WTC11 (cell line): ENCODE results near the gene NCKAP5L. TPM values are rescaled to one million over a fixed set of nuclear protein-coding genes. Genes with fewer than 3 reads are reported as not detected.

Source experiments
- ATAC-seq: fragments of 200-7000 bp; cut with Tn5 transposase; 2 replicates; pipeline ENCODE4 v1.10.0; 2021; ENCODE audit warnings: mild to moderate bottlenecking, moderate library complexity
- CTCF ChIA-PET: fragments of 300-600 bp; sonication (Branson Sonifier 250); formaldehyde crosslinking; loops from one replicate; lab custom pipeline; 2021; ENCODE audit warnings: antibody characterized with exemption; lab: Charles Lee
- POLR2A ChIA-PET: fragments of 350-600 bp; sonication (Branson Sonifier 250); formaldehyde crosslinking; loops from one replicate; lab custom pipeline; 2021; ENCODE audit warnings: antibody characterized with exemption; lab: Charles Lee
- DNase-seq: peaks from one replicate; pipeline ENCODE4 v3.0.0; 2021; ENCODE audit warnings: low spot score
- H3K27ac Mint-ChIP-seq: 2 replicates; pipeline ENCODE4 v1.8.0; 2021; ENCODE audit warnings: mixed read lengths
- H3K27me3 Mint-ChIP-seq: 2 replicates; pipeline ENCODE4 v1.8.0; 2021; ENCODE audit warnings: low read depth, mild to moderate bottlenecking, moderate library complexity, mixed read lengths
- H3K36me3 Mint-ChIP-seq: 2 replicates; pipeline ENCODE4 v1.8.0; 2021; ENCODE audit warnings: mixed read lengths
- H3K4me1 Mint-ChIP-seq: 2 replicates; pipeline ENCODE4 v1.8.0; 2022; ENCODE audit warnings: mixed read lengths
- H3K4me3 Mint-ChIP-seq: 2 replicates; pipeline ENCODE4 v1.8.0; 2021; ENCODE audit warnings: mild to moderate bottlenecking, moderate library complexity, mixed read lengths
- H3K9me3 Mint-ChIP-seq: 2 replicates; pipeline ENCODE4 v1.8.0; 2021; ENCODE audit warnings: mixed read lengths
- ELF4 ChIP-seq: sonication (generic); formaldehyde crosslinking; IDR thresholded peaks from 2 replicates; pipeline ENCODE4 v1.8.1; 2022; ENCODE audit warnings: low read depth, mild to moderate bottlenecking, moderate library complexity, missing genetic modification reagents
- FOXP1 ChIP-seq: sonication (generic); formaldehyde crosslinking; IDR thresholded peaks from 2 replicates; pipeline ENCODE4 v1.8.0; 2022; ENCODE audit warnings: missing genetic modification reagents, mild to moderate bottlenecking, moderate library complexity, borderline replicate concordance
- GTF2I ChIP-seq: fragments of 250-450 bp; sonication (Bioruptor Pico); conservative IDR thresholded peaks from 2 replicates; pipeline ENCODE4 v1.4.0; 2021; ENCODE audit warnings: mild to moderate bottlenecking
- JAZF1 ChIP-seq: fragments of 250-450 bp; sonication (Bioruptor Pico); IDR thresholded peaks from 2 replicates; pipeline ENCODE4 v1.9.0; 2021; ENCODE audit warnings: moderate library complexity, mild to moderate bottlenecking, inconsistent platforms
- KAT7 ChIP-seq: sonication (generic); formaldehyde crosslinking; IDR thresholded peaks from 2 replicates; pipeline ENCODE4 v1.8.1; 2023; ENCODE audit warnings: missing genetic modification reagents, mild to moderate bottlenecking, borderline replicate concordance
- MYBL2 ChIP-seq: sonication (generic); formaldehyde crosslinking; IDR thresholded peaks from 2 replicates; pipeline ENCODE4 v1.8.1; 2023; ENCODE audit warnings: mild to moderate bottlenecking, moderate library complexity, missing genetic modification reagents
- RELA ChIP-seq: sonication (generic); formaldehyde crosslinking; IDR thresholded peaks from 2 replicates; pipeline ENCODE4 v1.8.1; 2022; ENCODE audit warnings: missing genetic modification reagents, mild to moderate bottlenecking, borderline replicate concordance
- TEAD4 ChIP-seq: sonication (generic); formaldehyde crosslinking; IDR thresholded peaks from 2 replicates; pipeline ENCODE4 v1.8.0; 2022; ENCODE audit warnings: mild to moderate bottlenecking, missing genetic modification reagents
- USF2 ChIP-seq: sonication (generic); formaldehyde crosslinking; IDR thresholded peaks from 2 replicates; pipeline ENCODE4 v1.8.1; 2023; ENCODE audit warnings: mild to moderate bottlenecking, missing genetic modification reagents, moderate library complexity
- ZBTB43 ChIP-seq: sonication (generic); formaldehyde crosslinking; IDR thresholded peaks from 2 replicates; pipeline ENCODE4 v1.8.1; 2023; ENCODE audit warnings: mild to moderate bottlenecking, missing genetic modification reagents
- ZNF232 ChIP-seq: sonication (generic); formaldehyde crosslinking; IDR thresholded peaks from 2 replicates; pipeline ENCODE4 v1.8.0; 2022; ENCODE audit warnings: mild to moderate bottlenecking, missing genetic modification reagents
- ZNF423 ChIP-seq: fragments of 250-450 bp; sonication (Bioruptor Pico); IDR thresholded peaks from 2 replicates; pipeline ENCODE4 v2.1.2; 2022; ENCODE audit warnings: mild to moderate bottlenecking, moderate library complexity
- total RNA-seq: library from RNA; stranded (reverse); gene quantifications from 3 replicates; pipeline ENCODE4 v1.2.3, GENCODE V29; 2021
- TF ChIP-seq, protein P1 (sequence below): sonication (generic); formaldehyde crosslinking; conservative IDR thresholded peaks from 2 replicates; pipeline ENCODE4 v1.8.1; 2022; ENCODE audit warnings: mild to moderate bottlenecking, missing genetic modification reagents
- TF ChIP-seq, protein P2 (sequence below): sonication (generic); formaldehyde crosslinking; IDR thresholded peaks from 2 replicates; pipeline ENCODE4 v1.8.0; 2022; ENCODE audit warnings: mild to moderate bottlenecking, missing genetic modification reagents
- TF ChIP-seq, protein P3 (sequence below): sonication (generic); formaldehyde crosslinking; IDR thresholded peaks from 2 replicates; pipeline ENCODE4 v1.8.1; 2022; ENCODE audit warnings: low read depth, missing genetic modification reagents, borderline replicate concordance
- TF ChIP-seq, protein P4 (sequence below): sonication (generic); formaldehyde crosslinking; IDR thresholded peaks from 2 replicates; pipeline ENCODE4 v1.8.1; 2023; ENCODE audit warnings: mild to moderate bottlenecking, missing genetic modification reagents, borderline replicate concordance

The NCKAP5L gene
- total RNA-seq, 1 experiment from 2014 or later: 27.8 TPM

GRCh38 chr12:49854976-49855375, 26.8 kb upstream of the NCKAP5L start:
- Mint-ChIP-seq H3K36me3 (peaks cover 6% of the 10 kb centered on the region), H3K4me1 (peaks cover 4% of the 10 kb centered on the region; the same call in 1 of the 2 replicates)
- TF ChIP-seq MYBL2 (CRISPR knock-in tag): no peak
- TF ChIP-seq, protein P1, sequence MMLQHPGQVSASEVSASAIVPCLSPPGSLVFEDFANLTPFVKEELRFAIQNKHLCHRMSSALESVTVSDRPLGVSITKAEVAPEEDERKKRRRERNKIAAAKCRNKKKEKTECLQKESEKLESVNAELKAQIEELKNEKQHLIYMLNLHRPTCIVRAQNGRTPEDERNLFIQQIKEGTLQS: no peak
- TF ChIP-seq TEAD4 (CRISPR knock-in tag): no peak
- TF ChIP-seq, protein P2, sequence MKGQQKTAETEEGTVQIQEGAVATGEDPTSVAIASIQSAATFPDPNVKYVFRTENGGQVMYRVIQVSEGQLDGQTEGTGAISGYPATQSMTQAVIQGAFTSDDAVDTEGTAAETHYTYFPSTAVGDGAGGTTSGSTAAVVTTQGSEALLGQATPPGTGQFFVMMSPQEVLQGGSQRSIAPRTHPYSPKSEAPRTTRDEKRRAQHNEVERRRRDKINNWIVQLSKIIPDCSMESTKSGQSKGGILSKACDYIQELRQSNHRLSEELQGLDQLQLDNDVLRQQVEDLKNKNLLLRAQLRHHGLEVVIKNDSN (CRISPR knock-in tag): no peak
- TF ChIP-seq ELF4 (CRISPR knock-in tag): no peak
- no peak for TF ChIP-seq ZNF232
- no peak for TF ChIP-seq KAT7 (CRISPR knock-in tag)
- no peak for TF ChIP-seq RELA
- TF ChIP-seq GTF2I (CRISPR knock-in tag): no peak
- no peak for TF ChIP-seq USF2 (CRISPR knock-in tag)
- TF ChIP-seq, protein P3, sequence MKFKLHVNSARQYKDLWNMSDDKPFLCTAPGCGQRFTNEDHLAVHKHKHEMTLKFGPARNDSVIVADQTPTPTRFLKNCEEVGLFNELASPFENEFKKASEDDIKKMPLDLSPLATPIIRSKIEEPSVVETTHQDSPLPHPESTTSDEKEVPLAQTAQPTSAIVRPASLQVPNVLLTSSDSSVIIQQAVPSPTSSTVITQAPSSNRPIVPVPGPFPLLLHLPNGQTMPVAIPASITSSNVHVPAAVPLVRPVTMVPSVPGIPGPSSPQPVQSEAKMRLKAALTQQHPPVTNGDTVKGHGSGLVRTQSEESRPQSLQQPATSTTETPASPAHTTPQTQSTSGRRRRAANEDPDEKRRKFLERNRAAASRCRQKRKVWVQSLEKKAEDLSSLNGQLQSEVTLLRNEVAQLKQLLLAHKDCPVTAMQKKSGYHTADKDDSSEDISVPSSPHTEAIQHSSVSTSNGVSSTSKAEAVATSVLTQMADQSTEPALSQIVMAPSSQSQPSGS (CRISPR knock-in tag): no peak
- no peak for TF ChIP-seq FOXP1
- TF ChIP-seq, protein P4, sequence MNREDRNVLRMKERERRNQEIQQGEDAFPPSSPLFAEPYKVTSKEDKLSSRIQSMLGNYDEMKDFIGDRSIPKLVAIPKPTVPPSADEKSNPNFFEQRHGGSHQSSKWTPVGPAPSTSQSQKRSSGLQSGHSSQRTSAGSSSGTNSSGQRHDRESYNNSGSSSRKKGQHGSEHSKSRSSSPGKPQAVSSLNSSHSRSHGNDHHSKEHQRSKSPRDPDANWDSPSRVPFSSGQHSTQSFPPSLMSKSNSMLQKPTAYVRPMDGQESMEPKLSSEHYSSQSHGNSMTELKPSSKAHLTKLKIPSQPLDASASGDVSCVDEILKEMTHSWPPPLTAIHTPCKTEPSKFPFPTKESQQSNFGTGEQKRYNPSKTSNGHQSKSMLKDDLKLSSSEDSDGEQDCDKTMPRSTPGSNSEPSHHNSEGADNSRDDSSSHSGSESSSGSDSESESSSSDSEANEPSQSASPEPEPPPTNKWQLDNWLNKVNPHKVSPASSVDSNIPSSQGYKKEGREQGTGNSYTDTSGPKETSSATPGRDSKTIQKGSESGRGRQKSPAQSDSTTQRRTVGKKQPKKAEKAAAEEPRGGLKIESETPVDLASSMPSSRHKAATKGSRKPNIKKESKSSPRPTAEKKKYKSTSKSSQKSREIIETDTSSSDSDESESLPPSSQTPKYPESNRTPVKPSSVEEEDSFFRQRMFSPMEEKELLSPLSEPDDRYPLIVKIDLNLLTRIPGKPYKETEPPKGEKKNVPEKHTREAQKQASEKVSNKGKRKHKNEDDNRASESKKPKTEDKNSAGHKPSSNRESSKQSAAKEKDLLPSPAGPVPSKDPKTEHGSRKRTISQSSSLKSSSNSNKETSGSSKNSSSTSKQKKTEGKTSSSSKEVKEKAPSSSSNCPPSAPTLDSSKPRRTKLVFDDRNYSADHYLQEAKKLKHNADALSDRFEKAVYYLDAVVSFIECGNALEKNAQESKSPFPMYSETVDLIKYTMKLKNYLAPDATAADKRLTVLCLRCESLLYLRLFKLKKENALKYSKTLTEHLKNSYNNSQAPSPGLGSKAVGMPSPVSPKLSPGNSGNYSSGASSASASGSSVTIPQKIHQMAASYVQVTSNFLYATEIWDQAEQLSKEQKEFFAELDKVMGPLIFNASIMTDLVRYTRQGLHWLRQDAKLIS (CRISPR knock-in tag): no peak
- TF ChIP-seq, all 79 proteins: peak for 0
- peaks cover 27% of the 10 kb centered on the region for H3K27me3 Mint-ChIP-seq
- DNase-seq (no peak), ATAC-seq (no peak)
- H3K4me3 Mint-ChIP-seq: no peak overlapping the region
- H3K27ac Mint-ChIP-seq: 0 out of 2 replicates have a peak overlapping the region, but pooled peaks have one; percentile 54
- POLR2A ChIA-PET: no interaction called here
- CTCF ChIA-PET: interaction anchor here (0.8 to 1.5 kb wide), 2 partner anchors 112 to 215 kb away, joined by 3 to 5 read pairs; no protein-coding TSS in a partner anchor
- H3K9me3 Mint-ChIP-seq: peaks cover 27% of the 10 kb centered on the region

DNA sequence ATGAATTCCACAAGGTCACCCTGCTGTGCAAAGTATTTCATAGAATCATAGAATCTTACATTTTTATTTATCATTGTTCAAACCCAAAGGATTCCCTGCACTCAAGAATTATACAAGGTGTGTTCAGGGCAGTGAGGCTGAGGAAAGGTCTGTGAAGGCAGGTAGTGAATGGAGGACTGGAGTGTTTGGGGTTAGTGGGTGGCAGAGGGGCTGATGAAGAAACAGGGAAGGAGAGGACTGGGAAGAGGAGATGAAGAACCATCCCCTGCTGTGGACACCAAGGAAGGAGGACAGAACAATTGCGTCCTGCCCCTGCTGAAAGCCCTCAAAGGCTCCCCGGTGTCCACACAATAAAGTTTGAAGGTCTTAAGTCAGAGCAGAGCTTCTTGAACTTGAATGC, 25.5 kb upstream of the NCKAP5L start:
- Mint-ChIP-seq H3K27ac (no peak overlapping the region), H3K27me3 (peaks cover 31% of the 10 kb centered on the region), H3K9me3 (peaks cover 16% of the 10 kb centered on the region), H3K4me1 (peaks cover 4% of the 10 kb centered on the region; the same call in 1 of the 2 replicates), H3K4me3 (no peak overlapping the region), H3K36me3 (no peaks in the 10 kb centered on the region)
- ChIA-PET CTCF (no interaction called here), POLR2A (no interaction called here)
- ATAC-seq (no peak), DNase-seq (no peak)
- TF ChIP-seq ZNF423 (0 out of 2 replicates have a peak, but pooled peaks have one; percentile 23), ZBTB43 (no peak), JAZF1 (CRISPR knock-in tag) (no peak)
